ENCODE measurements around the gene TMPRSS5. TPM values are rescaled to one million over a fixed set of nuclear protein-coding genes. Genes with fewer than 3 reads are reported as not detected.

TMPRSS5 gene
- total and polyA plus RNA-seq, 2 of the 8 experiments (the other 6 are each of a cell fraction or from before 2014, with no cell fraction given) = 0.54 to 0.78 TPM

- no peak for TF ChIP-seq CHD7 (IDR thresholded peaks at IDR 0.05; ENCODE audit: insufficient replicate concordance, low read length)
- no peak for TF ChIP-seq SAP30 (IDR thresholded peaks at IDR 0.05; ENCODE audit: insufficient read depth, insufficient replicate concordance, low read length)
- TF ChIP-seq MAFK (IDR thresholded peaks at IDR 0.05; ENCODE audit: low read depth, low read length) = no peak
- no peak for TF ChIP-seq KDM1A (IDR thresholded peaks at IDR 0.05; ENCODE audit: borderline replicate concordance, low read length)
- no peak for TF ChIP-seq FOSL1 (IDR thresholded peaks at IDR 0.05; ENCODE audit: insufficient read depth, low read depth, low read length)
- no peak for TF ChIP-seq CBX8 (IDR thresholded peaks at IDR 0.05; ENCODE audit: borderline replicate concordance, low read depth, low read length)
- no peak for TF ChIP-seq EZH2 (IDR thresholded peaks at IDR 0.05; ENCODE audit: low read depth, low read length, severe bottlenecking)
- no peak for TF ChIP-seq TBP (IDR thresholded peaks at IDR 0.05; ENCODE audit: low read depth, low read length)
- TF ChIP-seq BACH1 (IDR thresholded peaks at IDR 0.05; ENCODE audit: low read length) = no peak
- TF ChIP-seq SP2 (IDR thresholded peaks at IDR 0.05; ENCODE audit: low read length) = no peak
Observed at GRCh38 chr11:113655771-113656170, 50.3 kb downstream of the TMPRSS5 start (continued).
